ENCODE results near the gene NT5DC2.

DNA sequence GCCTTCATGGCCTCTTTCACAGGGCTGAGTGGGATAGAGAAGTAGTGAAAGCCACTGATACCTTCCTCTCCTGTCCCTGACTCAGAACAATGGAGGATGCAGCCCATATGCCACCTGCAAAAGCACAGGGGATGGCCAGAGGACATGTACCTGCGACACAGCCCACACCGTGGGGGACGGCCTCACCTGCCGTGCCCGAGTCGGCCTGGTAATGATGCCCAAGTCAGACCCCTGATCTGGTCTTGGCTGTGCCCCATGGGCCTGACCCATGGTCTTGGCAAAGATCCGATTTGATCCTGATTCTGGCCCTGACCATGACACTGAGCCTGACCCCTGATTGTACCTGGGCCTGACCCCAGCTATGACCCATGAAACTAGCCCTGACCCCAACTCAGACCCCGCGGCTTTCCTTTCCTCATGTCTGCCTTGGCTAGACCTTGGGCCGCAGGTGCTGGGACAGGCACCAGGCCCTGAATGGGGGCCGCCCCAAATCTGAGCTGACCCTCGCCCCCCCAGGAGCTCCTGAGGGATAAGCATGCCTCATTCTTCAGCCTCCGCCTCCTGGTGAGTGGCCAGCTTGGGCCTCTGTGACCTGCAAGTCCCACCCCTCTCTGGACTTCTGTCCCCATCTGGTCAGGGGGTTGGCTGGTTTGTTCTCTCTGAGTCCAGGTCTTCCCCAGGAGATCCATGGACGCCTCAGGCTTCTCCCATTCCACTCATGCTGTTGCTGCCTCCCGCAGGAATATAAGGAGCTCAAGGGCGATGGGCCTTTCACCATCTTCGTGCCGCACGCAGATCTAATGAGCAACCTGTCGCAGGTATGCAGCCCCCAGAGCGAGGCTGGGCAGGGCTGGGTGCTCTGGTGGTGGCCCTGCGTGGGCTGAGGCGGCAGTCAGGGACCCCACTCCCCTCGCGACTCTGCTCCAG, 15.6 kb downstream of the NT5DC2 start:
- no peak for TF ChIP-seq TAF1 (IDR thresholded peaks at IDR 0.05; ENCODE audit: borderline replicate concordance, low read depth, low read length)
- no peak for TF ChIP-seq POLR2AphosphoS5 (IDR thresholded peaks at IDR 0.05; ENCODE audit: low read depth, low read length)
- no peak for TF ChIP-seq POLR2A (IDR thresholded peaks at IDR 0.05; ENCODE audit: low read depth, low read length)
